GM18511 (cell line): ENCODE results near the gene PLAGL2.
"Not testable (repeated sequence)": the region's sequence is repeated elsewhere in the genome, so short reads cannot be mapped to it uniquely, and the experiment has no call there.

Source experiments
- ATAC-seq: cut with Tn5 transposase; IDR thresholded peaks from one replicate; pipeline ENCODE4 v1.9.1; 2021; ENCODE audit warnings: mild to moderate bottlenecking, moderate library complexity; ENCODE audit not compliant: unreplicated experiment

The PLAGL2 gene

DNA sequence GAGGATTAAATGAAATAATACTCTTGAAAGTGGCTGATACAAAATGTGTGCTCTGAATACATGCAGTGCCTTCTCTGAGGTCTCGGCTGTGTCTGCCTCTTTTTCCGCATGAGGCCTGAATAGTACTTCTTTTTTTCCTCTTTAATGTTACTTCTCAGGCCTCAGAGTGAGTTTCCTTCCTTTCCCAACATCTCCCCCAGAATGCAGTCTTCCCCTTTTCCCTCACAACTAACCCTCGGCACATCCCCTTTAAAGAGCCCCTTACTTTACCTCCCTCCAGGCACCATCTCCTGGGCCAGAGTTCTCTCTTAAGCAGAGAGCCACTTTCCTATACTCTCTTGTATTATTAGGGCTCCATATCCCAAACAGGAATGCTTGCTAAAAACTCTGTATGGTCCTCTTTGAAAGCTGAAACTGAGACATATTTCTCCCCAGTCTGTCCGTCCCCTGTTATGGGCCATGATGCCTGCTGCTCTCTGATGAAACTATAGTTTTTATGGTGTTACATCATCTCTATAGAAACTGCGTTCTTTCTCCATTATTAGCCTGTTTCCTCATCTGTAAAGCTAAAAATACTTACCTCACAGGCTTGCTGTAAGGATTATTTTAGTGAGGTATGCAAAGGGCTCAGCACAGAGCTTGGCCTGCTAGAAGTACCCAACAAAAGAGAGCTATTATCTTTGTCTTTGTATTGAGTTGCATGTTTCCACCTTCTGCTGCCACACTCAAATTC, 2.3 kb downstream of the PLAGL2 start:
- no peak for ATAC-seq

GRCh38 chr20:32204205-32205109, 3.1 kb downstream of the PLAGL2 start:
- no peak for ATAC-seq

- no peak for ATAC-seq
Observed at GRCh38 chr20:32203356-32204204, 4.0 kb downstream of the PLAGL2 start.

DNA sequence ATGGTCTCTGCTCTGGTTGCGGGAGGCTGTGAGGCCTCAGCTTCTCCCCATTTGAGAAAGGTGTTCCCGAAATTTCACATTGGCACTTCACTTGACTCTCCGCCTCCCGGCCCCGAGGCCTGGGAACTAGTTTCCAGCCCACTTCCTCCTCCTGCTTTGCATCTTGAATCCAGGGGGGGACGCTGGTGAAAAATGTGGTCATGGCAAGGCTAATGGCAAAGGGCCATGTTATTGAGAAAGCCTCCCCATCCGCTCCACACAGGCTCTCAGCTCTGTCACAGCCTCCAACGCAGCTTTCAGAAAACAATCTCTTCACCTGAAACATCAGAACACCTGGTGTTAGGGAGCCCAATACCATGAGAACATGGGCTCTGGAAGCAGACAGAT, 5.6 kb downstream of the PLAGL2 start:
- ATAC-seq: no peak

DNA sequence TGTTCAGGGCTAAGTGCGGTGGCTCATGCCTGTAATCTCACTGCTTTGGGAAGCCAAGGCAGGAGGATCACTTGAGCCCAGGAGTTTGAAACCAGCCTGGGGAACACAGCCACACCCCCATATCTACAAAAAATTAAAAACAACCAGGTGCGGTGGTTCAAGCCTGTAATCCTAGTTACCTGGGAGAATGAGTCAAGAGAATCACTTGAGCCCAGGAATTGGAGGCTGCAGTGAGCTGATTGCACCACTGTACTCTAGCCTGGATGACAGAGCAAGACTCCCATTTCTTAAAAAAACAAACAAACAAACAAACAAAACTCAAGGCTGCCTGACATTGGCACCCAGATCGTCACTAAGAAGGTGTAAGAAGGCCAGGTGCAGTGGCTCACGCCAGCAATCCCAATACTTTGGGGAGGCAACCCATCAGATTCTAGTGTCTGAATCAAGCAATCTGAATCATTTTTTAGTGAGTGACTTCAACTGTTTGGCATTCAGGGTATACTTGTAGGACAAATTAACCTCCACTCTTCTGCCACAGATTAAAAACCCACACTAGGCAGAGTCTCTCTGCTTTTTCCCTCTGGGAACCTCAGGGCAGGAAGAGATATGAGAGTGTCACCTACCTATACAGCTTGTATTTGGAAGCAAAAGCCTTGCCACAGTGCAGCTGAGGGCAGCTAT, 6.1 kb downstream of the PLAGL2 start:
- no peak for ATAC-seq

GRCh38 chr20:32199006-32199405, 8.5 kb downstream of the PLAGL2 start:
- ATAC-seq: no peak

DNA sequence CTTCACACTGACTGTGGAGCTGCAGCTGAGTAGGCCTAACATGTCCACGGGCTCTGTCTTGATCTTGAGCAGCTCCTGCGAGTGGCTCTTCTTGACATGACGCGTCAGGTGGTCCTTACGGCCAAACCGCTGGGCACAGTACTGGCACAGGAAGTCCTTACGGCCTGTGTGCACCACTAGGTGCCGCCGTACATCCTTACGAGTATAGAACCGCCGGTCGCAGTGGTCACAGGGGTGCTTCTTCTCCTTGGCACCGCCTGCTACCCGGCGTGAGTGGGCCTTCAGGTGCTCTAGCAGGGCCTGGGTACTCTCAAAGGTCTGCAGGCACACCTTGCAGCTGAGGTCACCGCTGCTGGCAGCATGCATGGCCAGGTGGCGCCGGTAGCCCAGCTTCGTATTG, 10.4 kb downstream of the PLAGL2 start:
- ATAC-seq: not testable (repeated sequence)

DNA sequence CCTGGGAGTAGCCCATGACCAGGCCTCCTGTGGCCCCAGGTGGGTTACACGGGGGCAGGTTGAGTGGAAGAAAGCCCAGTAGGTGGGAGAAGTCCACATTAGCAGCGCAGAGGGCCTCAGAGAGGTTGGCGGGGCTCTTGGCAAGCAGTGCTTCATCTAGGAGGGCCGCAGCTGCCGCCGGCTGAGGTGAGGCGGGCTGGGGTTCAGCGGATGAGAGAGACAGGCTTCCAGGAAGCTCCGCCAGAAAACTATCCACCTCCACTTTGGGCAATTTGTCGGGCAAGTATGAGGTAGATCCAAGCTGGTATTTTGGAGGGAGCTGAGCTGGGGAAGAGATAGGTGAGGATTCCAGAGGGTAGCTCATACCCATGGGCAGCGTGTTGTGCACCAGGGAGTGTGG, 10.9 kb downstream of the PLAGL2 start:
- ATAC-seq: not testable (repeated sequence)

DNA sequence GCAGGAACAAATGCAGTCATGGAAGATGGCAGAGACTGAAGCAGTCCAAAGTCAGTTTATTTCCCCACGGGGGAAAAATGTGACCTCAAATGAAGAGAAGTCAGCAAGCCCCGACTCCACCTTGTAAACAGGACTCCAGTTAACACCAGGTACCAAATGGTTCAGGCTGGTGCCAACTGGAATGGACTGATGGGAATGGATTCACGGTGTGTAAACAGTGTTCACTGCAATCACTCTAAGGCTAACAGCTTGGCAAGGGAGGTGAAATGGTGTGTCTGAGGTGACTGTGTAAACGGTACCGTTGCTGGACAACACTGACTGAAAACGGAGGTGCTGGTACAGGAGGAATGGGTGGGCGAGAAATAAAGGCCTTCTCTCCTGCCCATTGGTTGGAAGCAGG, 12.0 kb downstream of the PLAGL2 start:
- no peak for ATAC-seq

GRCh38 chr20:32193996-32194395, 13.5 kb downstream of the PLAGL2 start:
- no peak for ATAC-seq

DNA sequence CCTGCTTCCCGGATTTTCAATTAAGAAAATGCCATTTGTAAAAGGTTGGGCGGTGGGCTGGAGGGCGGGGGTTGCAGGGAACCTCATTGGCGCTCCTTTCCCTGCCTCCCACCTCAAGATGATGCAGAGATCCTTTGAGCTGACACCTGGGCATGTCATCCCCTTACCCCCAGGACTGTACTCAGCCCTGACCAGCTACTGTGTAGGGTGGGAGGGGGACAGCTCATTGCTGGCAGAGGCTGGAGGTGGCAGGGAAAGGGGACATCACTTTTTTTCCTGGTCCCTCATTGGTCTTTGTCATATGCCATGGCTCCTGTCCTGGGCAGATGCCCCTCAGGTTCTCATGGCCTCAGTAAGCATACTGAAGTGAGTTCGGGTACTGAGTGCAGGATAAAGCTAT, 14.2 kb downstream of the PLAGL2 start:
- not testable (repeated sequence) for ATAC-seq

DNA sequence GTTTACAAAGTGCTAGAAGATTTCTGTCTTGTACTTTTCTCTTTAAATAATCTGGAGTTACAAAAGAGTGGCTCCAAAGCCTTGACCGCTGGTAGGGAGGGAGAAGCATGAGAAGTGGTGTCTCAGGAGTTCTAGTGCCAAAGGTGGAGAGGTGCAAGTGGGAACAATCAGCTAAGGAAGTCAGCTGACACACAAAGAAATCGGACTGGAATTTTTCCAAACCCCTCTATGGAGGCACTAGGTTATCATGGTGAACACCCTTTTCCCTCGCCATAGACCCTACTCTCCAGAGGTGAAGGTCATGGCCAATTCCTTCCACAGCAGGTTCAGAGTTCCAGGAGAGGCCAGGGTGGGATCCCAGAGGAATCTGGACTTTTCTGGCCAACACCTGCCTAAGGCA, 14.8 kb downstream of the PLAGL2 start:
- no peak for ATAC-seq

GRCh38 chr20:32191873-32192272, 15.7 kb downstream of the PLAGL2 start:
- no peak for ATAC-seq

- ATAC-seq: no peak
Observed at GRCh38 chr20:32191422-32191821, 16.1 kb downstream of the PLAGL2 start.

GRCh38 chr20:32190616-32191415, 16.7 kb downstream of the PLAGL2 start:
- ATAC-seq: no peak

DNA sequence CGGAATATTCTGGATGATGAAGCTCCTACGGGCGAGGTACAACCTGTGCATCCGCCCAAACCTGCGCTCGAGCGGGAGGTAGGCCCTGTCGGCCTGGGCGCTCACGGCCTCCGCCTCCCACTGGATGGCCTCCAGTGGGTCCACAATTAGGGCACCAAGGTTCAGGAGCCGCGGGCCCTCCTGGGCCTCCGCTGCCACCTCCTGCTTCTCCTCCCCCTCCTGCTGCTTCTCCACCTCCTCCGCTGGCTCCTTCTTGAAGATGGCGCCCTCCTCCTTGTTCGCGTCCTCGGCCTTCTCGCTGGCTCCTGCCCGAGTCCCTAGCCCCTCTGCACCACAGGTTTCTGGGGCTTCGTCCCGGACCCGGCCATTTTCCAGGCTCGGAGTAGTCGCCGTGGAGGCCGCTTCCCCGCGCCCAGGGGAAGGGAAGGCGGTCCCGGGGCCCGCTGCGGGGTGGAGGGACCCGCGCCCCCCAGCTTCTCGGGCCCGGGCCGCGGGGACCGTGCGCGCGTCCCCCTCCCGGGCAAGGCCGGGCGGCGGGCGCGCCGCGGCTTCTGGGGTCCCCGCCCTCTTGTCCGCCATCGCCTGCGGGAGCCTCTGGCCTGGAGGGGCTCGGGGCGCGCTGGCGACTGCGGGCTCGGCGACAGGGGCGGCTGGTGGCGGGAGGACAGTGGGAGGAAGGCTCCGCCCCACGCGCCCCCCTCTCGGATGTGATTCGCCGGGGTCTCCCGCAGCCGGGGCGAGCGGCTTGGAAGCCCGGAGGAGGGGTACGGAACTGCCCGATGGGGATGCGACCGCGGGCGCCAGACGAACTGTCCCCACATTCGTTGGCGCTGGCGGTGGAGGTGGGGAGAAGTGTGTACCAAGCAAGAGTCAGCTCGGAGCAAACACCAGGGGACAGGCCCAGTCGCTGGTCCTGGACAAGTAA, 17.6 kb downstream of the PLAGL2 start:
- peak; percentile 60 for ATAC-seq

DNA sequence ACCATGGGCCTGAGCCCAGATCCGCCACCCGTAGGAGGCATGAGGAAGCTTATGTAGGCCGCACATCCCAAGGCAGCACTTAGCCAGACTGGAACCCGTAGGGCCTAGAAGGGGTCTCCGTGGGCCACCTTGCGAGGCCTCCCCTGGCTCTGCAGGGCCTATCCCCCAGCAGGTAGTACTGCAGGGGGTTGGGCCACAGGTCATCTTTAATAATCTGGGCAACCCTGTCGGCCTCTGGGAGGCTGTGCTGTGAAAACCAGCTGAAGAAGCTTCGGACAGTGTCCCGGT, 18.5 kb downstream of the PLAGL2 start:
- no peak for ATAC-seq

GRCh38 chr20:32188376-32189122, 19.0 kb downstream of the PLAGL2 start:
- no peak for ATAC-seq
